ENCODE data around the gene ACMSD. TPM values are rescaled to one million over a fixed set of nuclear protein-coding genes. Genes with fewer than 3 reads are reported as not detected.
"Not testable (repeated sequence)": the region's sequence is repeated elsewhere in the genome, so short reads cannot be mapped to it uniquely, and the experiment has no call there.

The ACMSD gene
- polyA plus RNA-seq, 3 donors: 37.0 to 49.0 (median 40.8) TPM

DNA sequence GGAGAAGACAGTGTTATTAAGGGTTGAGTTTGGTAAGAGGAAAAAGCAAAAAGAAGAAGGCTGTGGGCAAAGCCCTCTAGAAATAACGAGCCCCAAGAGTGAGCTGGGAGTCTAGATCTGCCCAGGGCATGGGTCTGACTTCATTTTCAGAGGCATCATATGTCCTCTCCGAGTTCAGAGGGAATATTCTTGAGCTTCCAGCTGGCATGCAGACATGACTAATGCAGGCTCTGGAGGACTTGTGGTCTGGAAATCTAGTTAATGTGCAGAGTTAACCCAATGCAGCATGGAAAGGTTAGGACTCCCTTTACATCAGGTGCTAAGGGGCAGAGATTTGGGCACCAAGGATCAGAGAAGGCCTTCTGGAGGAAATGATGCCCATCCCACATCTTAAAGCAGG, 7.3 kb downstream of the ACMSD start:
- DNase-seq: no peak

DNA sequence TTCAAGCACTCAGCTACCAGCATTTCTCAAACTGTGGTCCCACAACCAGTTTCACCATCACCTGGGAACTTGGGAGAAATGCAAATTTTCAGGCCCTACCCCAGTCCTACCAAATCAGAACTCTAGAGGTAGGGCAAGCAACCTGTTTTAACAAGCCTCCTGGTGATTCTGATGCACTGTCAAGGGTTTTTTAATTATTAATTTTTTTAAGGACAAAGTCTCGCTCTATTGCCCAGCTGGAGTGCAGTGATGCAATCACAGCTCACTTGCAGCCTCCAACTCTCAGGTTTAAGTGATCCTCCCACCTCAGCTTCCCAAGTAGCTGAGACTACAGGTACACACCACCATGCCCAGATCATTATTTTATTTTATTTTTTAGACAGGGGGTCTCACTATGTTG, 7.8 kb downstream of the ACMSD start:
- DNase-seq: no peak

DNA sequence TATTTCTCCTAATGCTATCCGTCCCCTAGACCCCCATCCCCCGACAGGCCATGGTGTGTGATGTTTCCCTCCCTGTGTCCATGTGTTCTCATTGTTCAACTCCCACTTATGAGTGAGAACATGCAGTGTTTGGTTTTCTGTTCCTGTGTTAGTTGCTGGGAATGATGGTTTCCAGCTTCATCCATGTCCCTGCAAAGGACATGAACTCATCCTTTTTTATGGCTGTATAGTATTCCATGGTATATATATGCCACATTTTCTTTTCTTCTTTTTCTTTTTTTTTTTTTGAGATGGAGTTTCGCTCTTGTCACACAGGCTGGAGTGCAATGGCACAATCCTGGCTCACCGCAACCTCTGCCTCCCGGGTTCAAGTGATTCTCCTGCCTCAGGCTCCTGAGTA, 9.2 kb downstream of the ACMSD start:
- not testable (repeated sequence) for DNase-seq

DNA sequence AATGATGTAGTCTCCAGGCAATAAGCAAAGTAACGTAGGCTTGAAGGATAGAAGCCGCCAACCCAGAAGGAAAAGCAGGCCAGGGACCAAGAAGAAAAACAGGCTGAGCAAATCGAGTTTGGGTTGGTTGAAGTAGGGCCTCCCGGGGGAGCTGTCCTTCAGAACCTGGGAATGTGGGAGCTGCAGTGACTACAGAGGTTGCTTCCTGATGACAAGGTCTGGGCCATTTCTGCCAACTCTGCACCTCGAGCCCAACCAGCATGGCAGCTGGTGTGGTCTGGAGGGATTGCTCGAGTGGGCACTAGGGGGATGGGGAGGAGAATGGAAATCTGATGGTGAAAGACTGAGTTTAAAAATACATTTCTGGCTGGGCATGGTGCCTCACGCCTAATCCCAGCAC, 14.1 kb downstream of the ACMSD start:
- DNase-seq: no peak

DNA sequence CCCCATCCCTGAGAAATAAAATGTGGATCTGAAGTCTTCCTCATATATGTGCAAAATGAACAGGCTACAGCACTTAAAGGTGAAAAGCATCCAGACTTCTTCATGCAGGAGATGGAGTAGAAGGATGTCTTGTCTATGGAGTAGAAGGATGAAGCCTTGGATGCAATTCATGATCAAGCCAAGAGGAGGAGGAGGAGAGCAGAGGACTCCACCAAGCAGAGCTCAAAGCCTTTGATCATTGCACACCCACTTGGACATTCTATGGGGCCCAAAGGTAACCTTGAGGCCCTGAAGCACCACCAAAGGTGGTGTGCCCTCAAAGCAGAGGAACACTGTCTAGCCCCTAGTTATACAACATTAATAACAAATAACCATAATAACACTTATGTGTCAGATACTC, 17.3 kb downstream of the ACMSD start:
- no peak for DNase-seq

DNA sequence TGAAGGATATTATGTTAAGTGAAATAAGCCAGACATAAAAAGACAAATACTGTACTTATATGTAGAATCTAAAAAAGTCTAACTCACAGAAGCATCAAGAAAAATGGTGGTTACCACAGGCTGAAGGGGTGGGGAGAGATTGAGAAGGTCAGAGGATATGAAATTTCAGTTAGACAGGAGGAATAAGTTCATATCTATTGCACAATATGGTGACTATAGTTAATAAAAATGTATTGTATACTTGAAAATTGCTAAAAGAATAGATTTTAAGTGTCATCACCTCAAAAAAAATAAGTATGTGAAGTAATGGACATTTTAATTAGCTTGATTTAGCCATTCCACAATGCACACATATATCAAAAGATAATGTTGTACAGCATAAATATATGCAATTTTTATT, 19.8 kb downstream of the ACMSD start:
- DNase-seq: no peak

DNA sequence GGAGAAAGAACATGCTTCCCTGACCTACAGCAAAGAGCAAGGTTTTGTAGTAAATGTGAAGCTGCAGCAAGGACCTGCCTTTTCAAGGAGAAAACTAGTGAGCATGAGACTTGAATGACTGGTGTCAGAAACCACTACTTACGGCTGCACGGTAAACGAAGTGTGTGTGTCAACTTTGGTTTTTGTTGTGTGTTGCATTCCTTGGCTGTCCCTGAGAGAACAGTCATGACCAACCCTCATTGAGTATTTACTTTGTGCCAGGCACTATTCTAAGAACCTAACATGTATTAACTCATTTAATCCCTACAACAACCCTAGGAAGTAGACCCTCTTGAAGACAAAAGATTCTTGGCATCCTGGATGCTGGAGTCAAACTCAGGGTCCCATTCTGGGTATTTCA, 22.8 kb downstream of the ACMSD start:
- DNase-seq: no peak

GRCh38 chr2:134862069-134862468, 23.7 kb downstream of the ACMSD start:
- DNase-seq: no peak

DNA sequence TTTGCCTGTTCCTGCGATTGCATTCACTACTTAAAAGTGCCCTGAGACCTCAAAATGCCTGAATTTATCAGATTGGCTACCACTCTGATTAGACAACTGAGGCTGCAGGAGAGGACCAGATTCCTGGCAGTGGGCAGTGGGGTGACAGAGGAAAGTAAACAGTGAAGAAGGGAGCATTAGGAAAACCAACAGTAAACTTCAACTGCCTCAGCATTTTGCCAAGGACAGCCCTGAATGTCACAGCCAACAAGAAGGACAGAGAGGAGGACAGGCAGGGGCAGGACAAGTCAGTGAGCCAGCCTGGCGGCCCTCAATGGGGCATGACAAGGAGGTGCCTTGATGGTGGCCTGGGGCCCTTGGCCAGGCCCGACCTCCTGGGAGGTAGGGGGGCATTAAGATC, 24.3 kb downstream of the ACMSD start:
- DNase-seq: no peak

- no peak for DNase-seq
These were observed 25.0 kb downstream of the ACMSD start for GRCh38 chr2:134863446-134863845.

DNA sequence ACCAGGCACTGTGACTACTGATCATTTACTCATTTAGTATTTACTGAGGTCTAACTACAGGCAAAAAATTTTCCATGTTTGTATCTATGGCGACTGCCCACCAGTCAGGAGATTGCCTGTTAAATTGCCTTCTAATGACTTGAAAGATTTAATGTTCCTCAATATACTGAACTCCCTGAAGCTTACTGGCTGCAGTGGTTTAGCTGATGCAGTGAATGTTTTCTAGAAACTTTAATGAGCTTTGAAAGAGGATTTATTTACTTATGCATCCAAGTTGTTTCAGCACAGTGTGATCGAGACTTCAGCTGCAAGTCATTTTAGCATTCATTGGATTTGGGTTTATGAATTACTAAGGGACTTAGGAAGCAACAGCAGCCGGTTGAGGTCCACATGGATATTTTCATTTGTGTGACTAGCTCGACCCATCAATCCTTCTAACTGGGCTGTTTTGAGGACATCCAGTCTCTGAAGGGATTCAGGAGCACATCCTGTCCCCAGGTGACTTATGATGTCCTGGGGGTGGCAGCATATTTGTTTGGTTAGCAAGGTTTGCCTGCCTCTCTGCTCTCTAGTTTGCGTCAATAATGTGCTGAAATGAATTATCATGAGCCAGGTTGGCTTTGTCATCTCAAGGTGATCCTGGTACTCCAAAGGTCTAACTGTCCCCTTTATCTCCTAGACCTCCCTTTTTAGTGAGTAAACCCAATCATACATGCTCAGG, 26.8 kb downstream of the ACMSD start:
- no peak for DNase-seq

DNA sequence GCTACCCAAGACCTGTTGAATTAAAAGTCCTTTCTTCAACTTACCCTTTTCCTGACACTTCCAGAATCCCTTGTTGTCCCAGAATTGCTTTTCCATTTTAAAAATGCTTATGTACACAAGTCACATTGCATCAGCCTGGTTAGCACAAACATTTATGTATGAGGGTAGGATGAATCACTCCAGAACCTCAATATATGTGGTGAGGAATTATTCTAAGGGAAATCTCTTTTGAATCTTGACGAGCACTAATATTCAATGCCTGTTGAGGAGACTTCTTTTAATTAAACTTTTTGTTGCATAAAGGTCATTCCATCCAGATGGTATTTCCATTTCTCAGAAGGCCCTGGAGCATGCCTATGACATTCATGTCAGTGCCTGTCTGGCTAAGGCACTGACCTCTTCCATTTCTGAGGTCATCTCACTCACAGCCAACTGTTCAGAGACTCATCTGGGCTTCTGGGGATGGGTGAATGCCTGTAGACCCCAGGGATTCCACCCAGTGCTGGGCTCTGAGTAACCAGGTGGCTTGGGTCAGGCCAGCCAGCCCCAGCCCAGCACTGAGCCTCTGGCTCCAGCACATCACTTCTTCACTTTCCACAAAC, 28.2 kb downstream of the ACMSD start:
- DNase-seq: no peak

DNA sequence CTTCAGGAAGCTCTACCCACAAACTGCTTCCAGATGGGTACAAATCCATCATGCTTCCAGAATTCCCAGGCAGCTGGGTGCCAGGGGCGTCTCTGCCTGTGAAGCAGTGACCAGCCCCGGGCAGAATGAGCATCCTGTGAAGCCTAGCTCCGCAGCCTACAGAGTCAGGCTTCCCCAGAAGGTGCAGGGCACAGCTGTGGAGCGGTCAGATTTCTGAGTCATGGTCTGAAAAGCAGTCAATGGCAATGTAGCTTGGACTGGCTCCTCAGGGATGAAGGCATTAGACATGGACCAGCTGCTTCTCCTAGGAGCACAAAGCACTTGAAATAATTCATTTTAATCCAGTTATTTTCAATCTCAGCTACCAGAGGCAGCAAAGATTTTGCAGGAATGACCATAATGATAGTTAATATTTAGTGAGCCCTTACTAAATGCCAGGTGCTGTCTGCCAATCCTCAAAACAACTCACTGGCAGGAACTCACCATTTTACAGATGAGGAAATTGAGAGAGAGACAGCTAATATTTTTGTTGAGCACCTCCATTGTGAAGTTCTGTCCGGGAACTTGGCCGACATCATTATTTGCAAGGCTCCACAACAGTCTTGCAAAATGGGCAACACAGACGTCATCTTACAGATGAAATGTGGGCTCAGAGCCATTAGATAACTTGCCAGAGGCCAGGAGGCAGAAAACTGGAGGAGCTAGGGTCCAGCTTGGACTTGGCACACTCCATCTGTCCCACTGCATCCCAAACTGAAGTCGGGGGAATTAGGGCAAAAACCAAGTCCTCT, 31.7 kb downstream of the ACMSD start:
- DNase-seq: no peak

- DNase-seq: no peak
These were observed 34.7 kb downstream of the ACMSD start for GRCh38 chr2:134873152-134873551.

DNA sequence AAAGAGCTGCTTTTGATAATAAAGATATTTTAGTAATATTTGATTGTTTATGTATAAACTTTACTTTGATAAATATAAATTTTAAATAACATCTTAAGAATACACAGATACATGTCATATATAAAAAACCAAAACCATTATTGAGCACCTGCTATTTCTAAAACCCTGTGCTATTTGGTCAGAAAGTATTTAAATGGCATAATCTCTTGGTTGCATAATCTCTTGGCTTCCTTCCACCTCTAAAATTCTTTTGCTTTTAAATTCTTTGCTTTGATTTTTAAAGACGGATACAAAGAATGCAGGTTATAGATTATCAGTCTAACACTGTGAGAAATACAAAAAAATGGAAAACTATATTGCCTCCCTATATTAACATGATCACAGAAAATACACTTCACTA, 36.9 kb downstream of the ACMSD start:
- no peak for DNase-seq

GRCh38 chr2:134882773-134883172, 44.4 kb downstream of the ACMSD start:
- DNase-seq: no peak

- no peak for DNase-seq
These were observed 45.3 kb downstream of the ACMSD start for GRCh38 chr2:134883552-134884293.

- no peak for DNase-seq
These were observed 46.0 kb downstream of the ACMSD start for GRCh38 chr2:134884435-134884834.

DNA sequence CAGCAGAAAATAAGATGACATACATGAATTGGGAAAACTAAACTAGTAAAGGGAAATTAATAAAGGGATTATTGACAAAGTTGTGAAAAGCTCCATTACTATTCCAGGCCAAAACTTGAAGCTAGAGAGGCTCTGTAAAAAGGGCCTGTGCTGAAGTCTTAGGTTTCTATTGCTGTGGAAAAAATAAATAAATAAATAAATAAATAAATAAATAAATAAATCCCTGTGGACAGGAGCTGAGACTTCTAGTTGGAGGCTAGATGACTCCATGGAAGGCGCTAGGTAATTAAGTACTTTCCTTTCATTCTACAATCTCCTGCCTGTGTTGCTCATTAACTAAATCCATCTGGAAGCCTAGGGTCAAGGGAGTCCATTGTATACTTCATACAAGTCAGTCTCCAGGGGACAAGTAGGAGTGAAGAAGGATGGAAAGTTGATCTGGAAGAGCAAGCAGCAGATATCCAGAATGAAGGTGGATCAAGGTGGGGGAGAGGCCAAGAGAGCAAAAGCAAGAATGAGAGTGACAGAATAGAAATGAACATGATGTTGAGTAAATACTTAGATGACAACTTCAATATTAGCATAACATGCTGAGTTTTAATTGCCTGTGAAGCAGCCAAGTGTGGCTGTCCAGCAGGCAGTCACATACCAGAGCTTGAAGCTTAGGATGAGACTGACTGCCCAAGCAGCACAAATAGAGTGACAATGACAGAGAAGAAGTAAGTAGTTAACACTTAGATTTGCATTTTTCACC, 54.0 kb downstream of the ACMSD start:
- no peak for DNase-seq

GRCh38 chr2:134897932-134898331, 59.5 kb downstream of the ACMSD start:
- peak; percentile 4 for DNase-seq

- DNase-seq: no peak
These were observed 60.8 kb downstream of the ACMSD start for GRCh38 chr2:134899204-134899603.

DNA sequence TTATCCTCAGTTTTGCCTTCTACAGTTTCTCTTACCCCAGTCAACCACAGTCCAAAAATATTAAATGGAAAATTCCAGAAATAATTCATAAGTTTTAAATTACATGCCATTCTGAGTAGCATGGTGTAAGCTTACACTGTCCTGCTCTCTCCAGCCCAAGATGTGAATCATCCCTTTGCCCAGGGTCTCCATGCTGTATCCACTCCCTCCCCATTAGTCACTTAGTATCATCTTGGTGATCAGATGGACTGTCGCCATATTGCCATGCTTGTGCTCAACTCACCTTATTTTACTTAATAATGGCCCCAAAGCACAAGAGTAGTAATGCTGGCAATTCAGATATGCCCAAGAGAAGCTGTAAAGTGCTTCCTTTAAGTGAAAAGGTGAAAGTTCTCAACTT, 61.7 kb downstream of the ACMSD start:
- no peak for DNase-seq

All from renal pelvis (tissue), 4 donors.